Fibroblast of lung (primary cell): ENCODE data around the gene BNIPL.

Experiments
- CTCF ChIP-seq, 2 donors: IDR thresholded peaks in 1 of 2; conservative IDR thresholded peaks in 1 of 2; 1 replicate in 1 of 2; 2 replicates in 1 of 2; pipeline ENCODE4 v1.5.1; 2011 to 2012; ENCODE audit warnings: low read length in 2 of 2, control low read depth in 1 of 2, inconsistent platforms in 1 of 2, low read depth in 1 of 2, mild to moderate bottlenecking in 1 of 2
- EZH2 ChIP-seq: IDR thresholded peaks from 2 replicates; pipeline ENCODE4 v1.5.1; 2012; ENCODE audit warnings: low read length, control low read depth, mild to moderate bottlenecking; ENCODE audit errors: missing control alignments

- TF ChIP-seq CTCF (conservative IDR thresholded peaks at IDR 0.05 in 1 of 2, IDR thresholded peaks at IDR 0.05 in 1 of 2; ENCODE audit: low read depth in 1 of 2, low read length in 2 of 2) (no peak), EZH2 (no peak)
Measured at GRCh38 chr1:151043163-151043562, 6.8 kb downstream of the BNIPL start.
